Esophagus muscularis mucosa (tissue), 3 donors: ENCODE results near the gene ZNF48.

Experiments used
- CTCF ChIP-seq, 3 experiments: fragments of 200-600 bp in 2 of 3; fragments of 450-650 bp in 1 of 3; sonication (generic) in 2 of 3; IDR thresholded peaks; one replicate each; pipeline ENCODE4 v1.5.1; 2017 to 2019; ENCODE audit warnings: antibody characterized with exemption in 3 of 3, mild to moderate bottlenecking in 2 of 3, moderate library complexity in 1 of 3
- POLR2A ChIP-seq: fragments of 450-650 bp; IDR thresholded peaks from one replicate; pipeline ENCODE4 v1.6.1; 2017; ENCODE audit warnings: antibody characterized with exemption, moderate library complexity, mild to moderate bottlenecking, low read depth

- TF ChIP-seq CTCF (IDR thresholded peaks at IDR 0.05) = no peak
- no peak for TF ChIP-seq POLR2A
Measured at GRCh38 chr16:30416047-30416603, 20.9 kb downstream of the ZNF48 start.
